Measurements from ENCODE around the gene SLC13A3. TPM values are rescaled to one million over a fixed set of nuclear protein-coding genes. Genes with fewer than 3 reads are reported as not detected.

SLC13A3 gene
- total RNA-seq, 2 donors from 2014 or later, result 0.08 to 0.25 TPM

GRCh38 chr20:46652699-46653098, 1.4 kb upstream of the SLC13A3 start:
- Histone ChIP-seq H3K27me3 (peaks cover 13% of the 10 kb centered on the region), H3K9ac (ENCODE audit: low read depth in 2 of 2, low read length in 2 of 2) (no peak overlapping the region), H3K4me3 (no peak overlapping the region), H3K27ac (no peak overlapping the region), H3K4me1 (no peaks in the 10 kb centered on the region), H3K36me3 (no peaks in the 10 kb centered on the region), H3K9me3 (no peaks in the 10 kb centered on the region)
- intact Hi-C loops (cut with DNase I), result no loop called here
- no peak for DNase-seq
- TF ChIP-seq CTCF (IDR thresholded peaks at IDR 0.05), result no peak

GRCh38 chr20:46650575-46651090, 626 bp downstream of the SLC13A3 start:
- no peak overlapping the region for H3K27ac ChIP-seq

GRCh38 chr20:46649965-46650542, 1.2 kb downstream of the SLC13A3 start:
- H3K9ac ChIP-seq (ENCODE audit: low read depth in 2 of 2, low read length in 2 of 2), result no peak overlapping the region
- H3K4me1 ChIP-seq, result no peaks in the 10 kb centered on the region
- DNase-seq, result no peak
- TF ChIP-seq CTCF (IDR thresholded peaks at IDR 0.05), result no peak
- H3K36me3 ChIP-seq, result no peaks in the 10 kb centered on the region
- intact Hi-C loops (cut with DNase I), result no loop called here
- H3K9me3 ChIP-seq, result no peaks in the 10 kb centered on the region
- H3K27ac ChIP-seq, result no peak overlapping the region
- peaks cover 13% of the 10 kb centered on the region for H3K27me3 ChIP-seq
- H3K4me3 ChIP-seq, result no peak overlapping the region

More at GRCh38 chr20:46650575-46651090, 626 bp downstream of the SLC13A3 start:
- Histone ChIP-seq H3K9ac (ENCODE audit: low read depth in 2 of 2, low read length in 2 of 2) (no peak overlapping the region), H3K27me3 (peaks cover 13% of the 10 kb centered on the region), H3K4me3 (no peak overlapping the region), H3K36me3 (no peaks in the 10 kb centered on the region), H3K9me3 (no peaks in the 10 kb centered on the region), H3K4me1 (no peaks in the 10 kb centered on the region)
- intact Hi-C loops (cut with DNase I), result no loop called here
- no peak for DNase-seq
- TF ChIP-seq CTCF (IDR thresholded peaks at IDR 0.05), result no peak

- Histone ChIP-seq H3K4me3 (no peak overlapping the region), H3K36me3 (no peaks in the 10 kb centered on the region), H3K9me3 (no peaks in the 10 kb centered on the region), H3K9ac (ENCODE audit: low read depth in 2 of 2, low read length in 2 of 2) (no peak overlapping the region), H3K4me1 (no peaks in the 10 kb centered on the region), H3K27ac (no peak overlapping the region), H3K27me3 (peaks cover 13% of the 10 kb centered on the region)
- DNase-seq, result no peak
- no peak for TF ChIP-seq CTCF (IDR thresholded peaks at IDR 0.05)
- intact Hi-C loops (cut with DNase I), result no loop called here
Measured at GRCh38 chr20:46649650-46649949, 1.7 kb downstream of the SLC13A3 start.

- Histone ChIP-seq H3K9me3 (no peaks in the 10 kb centered on the region), H3K4me3 (no peak overlapping the region), H3K4me1 (no peaks in the 10 kb centered on the region), H3K9ac (ENCODE audit: low read depth in 2 of 2, low read length in 2 of 2) (no peak overlapping the region), H3K36me3 (no peaks in the 10 kb centered on the region), H3K27ac (no peak overlapping the region), H3K27me3 (peaks cover 13% of the 10 kb centered on the region)
- TF ChIP-seq CTCF (IDR thresholded peaks at IDR 0.05), result no peak
- DNase-seq, result no peak
- intact Hi-C loops (cut with DNase I), result no loop called here
Measured at GRCh38 chr20:46648903-46649649, 2.2 kb downstream of the SLC13A3 start.

Data from colonic mucosa (tissue), 4 donors.